Bone marrow (tissue), 2 donors: ENCODE measurements around the gene PDE5A.
"Not testable (repeated sequence)": the region's sequence is repeated elsewhere in the genome, so short reads cannot be mapped to it uniquely, and the experiment has no call there.

ENCODE experiments used
- DNase-seq, 2 donors: peaks; one replicate each; lab custom pipeline; 2025; lab: John Stamatoyannopoulos, UW

PDE5A gene

DNA sequence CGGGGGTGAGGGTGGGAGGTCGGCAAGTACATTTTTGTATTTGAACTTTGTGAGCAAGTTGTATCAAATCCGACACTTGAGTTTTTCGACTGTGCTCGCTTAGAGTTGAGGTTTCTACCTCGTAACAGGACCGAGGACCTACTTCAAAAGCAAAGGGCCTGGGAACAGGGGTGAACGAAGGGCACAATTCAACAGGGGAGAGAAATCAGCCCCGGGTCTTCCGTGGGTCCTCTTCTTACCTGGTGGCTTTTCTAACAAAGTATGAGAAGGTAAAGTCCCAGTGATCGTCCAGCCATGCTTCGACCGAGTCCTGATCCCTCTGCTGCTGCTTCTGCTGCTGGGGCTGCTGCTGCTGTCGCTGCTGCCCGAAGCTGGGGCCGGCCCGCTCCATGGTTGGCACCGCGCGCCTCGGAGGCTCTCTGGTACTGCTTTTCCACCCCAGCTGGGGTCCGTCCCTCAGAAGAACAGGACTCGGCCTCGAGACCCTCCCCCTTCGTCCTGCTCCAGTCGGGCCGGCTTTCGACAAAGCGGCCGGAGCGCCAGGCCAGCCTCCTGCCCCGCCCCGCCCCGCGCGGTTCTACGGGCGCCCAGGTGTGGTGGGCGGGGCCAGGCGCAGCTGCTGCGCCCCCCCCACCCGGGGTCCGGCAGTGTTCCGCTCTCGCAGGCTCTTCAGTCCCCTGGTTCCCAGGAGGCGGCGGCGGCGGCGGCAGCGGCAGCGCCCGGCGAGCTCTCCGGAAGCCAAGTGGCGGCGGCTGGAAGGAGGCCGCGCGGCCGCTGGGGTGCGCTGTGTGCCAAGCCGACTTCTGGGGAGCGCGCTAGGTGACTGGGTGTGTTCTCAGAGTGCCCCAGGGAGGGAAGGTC is at the start of gene PDE5A:
PDE5A (minus strand) TSS at position 524 of the 861 bp plus-strand sequence; CDS start at position 391, 133 bp downstream.
- peak in 1 of 2 donors; percentile 55 for DNase-seq

DNA sequence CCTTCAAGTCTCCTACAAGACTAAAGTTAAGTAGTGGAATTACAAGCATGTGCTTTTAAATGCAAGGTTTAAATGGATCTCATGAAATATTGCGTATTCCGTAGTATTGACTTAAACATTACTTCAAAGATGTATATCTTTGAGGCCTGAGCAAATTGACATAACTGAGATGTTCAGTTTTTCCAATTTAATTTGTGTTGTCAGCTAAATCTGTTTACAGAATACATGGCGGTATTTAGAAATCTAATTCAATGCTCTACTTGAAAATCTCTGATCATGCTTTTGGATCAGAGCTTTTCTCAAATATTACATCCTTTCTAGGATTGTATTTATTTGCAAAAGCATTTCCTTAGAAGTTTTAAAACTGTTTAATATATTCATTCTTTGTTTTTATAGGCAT is 47.5 kb upstream of the PDE5A start:
- no peak for DNase-seq

DNA sequence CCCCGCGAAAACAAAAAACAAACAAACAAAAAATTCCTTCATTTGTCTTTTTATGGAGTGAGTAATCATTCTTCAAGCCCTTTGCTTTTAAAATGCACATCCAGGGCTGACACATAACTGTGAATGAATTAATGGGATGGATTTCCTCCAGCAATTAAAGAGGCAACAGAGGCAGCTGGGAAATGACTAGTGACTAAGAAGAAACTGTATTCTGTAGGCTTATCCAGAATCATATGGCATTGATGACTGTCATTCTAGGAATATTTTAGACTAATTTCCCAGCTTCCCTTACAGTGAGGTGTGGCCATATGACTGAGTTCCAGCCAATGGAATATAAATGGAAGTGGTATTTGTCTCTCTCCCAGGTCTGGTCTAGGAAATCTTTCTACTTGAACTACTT is 46.8 kb upstream of the PDE5A start:
- DNase-seq: no peak

DNA sequence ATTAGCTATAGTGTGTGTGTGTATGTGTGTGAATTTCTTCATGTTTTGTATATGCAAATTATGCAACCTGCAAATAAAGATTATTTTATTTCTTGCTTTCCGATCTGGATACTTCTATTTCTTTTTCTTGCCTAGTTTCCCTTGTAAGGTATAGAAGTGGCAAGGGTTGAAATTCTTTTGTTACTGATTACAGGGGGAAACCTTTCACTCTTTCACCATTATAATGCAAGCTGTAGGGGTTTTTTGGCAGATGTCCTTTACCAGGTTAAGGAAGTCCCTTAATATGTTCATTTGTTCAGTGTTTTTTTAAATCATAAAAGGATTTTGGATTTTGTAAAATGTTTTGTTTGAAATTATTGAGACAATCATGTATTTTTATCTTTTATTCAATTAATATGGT is 44.3 kb upstream of the PDE5A start:
- no peak for DNase-seq

DNA sequence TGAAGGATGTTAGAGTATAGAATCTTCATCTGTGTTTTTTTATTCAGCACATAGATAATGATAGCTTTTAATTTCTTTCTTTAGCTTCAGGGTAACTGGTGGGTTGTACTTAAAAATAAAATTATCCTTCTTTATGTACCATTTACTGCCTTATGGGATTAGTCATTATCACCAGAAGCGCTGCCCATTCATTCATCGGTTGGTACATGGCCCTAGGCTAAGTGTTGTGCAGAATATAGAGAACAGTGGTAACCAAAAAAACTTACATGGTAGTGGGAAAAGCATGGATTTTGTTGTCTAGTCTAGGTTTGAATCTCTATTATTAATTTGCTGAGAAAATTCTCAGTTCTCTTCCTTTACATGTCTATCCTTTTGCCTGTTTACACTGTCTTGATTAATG is 43.5 kb upstream of the PDE5A start:
- DNase-seq: no peak

DNA sequence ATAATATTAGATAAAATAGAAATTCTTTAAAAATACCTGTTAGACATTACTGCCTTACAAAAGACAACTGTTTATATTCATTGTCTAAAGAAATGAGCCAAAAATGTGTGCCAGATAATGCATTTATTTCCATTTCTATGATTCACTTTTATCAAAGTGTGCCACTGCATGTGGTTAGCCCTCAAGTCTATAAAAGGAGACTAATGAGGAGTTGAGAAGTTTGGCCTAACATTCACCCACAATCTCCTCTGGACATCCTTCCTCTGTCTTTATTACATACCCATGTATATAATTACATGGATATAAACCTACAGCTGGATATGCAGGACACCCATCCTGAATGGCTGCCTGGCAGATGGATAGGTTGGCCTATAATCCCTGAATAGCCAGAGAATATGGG is 42.6 kb upstream of the PDE5A start:
- DNase-seq: no peak

DNA sequence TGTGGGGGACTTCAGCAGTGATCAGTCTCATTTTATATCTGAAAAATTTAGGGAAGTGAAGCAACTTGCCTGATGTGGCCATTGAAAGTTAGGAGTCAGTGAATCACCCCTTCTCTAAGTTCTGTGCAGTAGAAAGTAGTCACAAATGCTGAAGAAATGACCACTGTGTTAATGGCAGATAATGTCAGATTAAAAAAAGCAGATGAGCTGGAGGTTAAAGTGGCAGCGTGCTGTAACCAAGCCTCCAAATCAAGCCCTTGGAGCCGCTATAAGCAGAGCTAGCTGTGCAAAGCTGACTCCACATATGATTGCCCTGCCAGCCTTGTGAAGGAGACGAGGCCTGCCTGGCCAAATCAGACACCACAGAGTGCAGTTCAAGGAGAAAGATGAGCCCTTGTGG is 39.2 kb upstream of the PDE5A start:
- DNase-seq: no peak

DNA sequence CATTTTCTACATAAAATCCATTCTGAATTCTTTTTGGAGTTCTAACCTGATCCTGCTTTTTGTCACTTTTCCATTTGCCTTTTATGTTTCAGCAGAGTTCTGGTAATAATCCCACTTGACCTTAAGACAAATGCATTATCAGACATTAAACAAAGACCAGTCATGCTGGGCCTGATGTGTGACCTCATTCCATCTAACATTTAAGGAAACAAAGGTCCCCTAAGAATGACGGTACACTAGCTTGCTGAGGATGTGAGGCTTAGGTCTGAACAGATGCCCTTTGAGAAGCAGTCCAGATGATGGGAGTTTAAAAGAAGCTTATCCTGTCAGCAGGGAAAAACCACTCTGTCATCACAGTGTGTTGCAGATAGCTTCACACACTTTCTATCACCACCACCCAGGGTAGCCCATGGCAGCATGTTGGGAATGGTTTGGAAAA is 38.1 kb upstream of the PDE5A start:
- DNase-seq: no peak

DNA sequence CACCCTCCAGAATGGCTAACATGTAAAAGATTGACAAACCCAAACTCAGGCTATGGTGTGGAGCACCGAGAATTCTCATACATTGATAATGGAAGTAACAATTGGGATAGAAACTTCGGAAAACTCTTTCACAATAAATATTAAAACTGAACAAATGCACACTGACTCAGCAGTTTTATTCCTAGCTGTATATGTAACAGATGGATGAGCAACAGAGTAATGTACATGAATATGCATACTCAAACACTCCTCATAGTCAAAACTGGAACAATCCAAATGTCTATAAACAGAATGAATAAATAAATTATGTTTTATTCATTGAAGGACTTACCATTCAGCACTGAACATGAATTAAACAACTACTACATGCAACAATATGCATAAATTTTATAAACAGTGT is 37.1 kb upstream of the PDE5A start:
- DNase-seq: no peak

DNA sequence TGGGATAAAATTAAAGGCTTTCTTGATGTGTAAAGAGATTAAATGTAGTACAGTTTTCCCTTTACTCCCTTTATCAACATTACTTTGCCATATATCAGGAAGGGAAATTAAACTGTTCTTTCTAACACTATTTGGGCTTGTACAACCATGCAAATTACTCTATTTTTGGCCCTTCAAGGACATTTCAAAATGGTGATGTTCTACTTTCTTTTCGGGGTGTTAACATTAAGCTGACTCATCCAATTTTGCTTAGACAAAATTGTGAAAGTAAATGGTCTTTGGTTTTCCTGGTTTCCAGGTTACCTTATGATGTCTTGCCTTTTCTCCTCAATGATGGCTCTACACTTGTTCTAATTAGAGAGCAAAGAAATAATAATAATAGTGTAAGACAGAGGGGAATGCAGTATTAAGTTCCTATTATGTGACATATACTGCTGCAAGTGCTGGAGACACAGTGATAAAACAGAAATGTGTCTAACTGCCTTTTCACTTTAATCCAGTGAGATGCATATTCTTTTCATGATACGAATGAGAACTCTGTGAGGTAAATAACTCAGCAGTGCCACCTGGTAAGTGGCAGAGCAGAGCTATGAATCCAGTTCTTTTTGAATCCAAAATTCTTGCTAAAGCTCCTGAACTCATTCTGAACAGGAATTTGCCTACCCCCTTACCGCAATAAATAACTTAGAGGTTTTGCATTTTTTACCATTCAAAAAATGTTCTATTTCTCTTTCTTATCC is 35.7 kb upstream of the PDE5A start:
- no peak for DNase-seq

DNA sequence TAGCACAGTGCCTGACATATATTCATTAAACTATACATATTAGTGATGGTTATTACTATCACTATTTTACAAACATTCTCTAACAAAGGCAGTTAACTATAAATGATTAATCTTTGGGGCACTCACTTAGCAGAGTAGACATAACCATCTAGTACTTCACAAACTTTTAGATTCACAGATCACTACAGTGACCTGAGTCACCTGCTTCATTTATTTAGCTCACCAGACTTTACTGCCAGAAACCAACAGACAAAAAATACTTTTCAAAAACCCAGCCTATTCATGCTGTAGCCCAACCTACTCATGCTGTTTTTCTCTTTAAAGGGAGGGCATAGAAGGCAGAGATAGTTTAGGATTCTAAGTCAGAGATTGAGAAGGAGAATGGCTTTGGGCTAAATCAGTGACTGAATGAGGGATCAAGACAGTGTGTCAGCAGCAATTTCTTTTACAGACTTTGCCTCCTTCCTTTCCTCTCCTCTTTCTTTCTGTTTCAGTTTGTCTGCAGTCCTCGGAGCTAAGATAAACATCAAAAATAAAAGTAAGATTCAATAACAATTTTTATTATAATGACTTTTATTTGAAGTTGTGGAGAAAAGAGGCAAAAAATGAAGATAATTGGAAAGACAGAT is 34.7 kb upstream of the PDE5A start:
- DNase-seq: no peak

DNA sequence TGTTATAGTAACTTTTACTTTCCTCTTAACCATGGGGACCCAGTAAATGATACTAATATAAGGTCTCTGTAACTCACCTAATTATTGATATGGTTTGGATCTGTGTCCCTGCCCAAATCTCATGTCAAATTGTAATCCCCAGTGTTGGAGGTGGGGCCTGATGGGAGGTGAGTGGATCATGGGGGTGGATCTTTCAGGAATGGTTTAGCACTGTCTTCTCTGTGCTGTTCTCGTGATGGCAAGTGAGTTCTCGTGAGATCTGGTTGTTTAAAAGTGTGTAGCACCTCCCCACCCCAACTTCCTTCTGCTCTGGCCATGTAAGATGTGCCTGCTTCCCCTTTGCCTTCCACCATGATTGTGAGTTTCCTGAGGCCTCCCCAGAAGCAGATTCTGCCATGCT is 34.0 kb upstream of the PDE5A start:
- not testable (repeated sequence) for DNase-seq

DNA sequence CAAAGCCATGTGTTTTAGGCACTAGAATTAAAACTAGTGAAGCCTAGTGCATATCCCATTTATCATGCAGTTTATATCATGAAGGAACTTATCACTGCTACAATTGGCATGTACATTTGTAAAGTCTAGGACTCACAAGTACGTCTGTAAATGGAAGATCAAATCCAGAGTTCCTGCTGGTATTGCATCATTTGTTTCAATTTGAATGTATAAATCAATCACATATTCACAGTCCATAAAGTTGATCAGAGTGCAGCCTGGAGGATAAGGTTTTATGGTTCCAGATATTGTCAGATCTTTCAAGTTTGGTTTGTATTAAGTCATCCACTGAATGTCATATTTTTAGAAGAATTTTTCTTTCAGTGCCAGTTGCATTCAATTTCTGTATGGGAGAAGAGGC is 32.6 kb upstream of the PDE5A start:
- DNase-seq: no peak

DNA sequence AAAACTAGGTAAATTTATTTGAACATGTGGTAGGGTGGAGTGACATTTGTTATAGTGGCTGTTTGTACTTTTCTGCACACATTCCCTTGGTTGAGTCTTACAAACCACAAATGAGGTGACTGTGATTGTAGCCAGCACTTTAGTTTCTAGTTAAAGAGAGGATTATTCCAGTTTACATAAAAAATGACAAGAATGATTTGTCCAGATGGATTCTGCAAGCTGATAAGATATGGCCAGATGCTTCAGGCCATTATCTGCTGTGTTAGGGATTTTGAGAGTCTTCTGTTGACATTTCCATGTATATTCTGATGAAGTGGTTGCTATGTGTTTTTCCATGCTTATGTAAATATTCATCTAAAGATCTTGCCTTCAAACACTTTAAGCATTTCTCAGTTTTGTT is 31.0 kb upstream of the PDE5A start:
- DNase-seq: no peak

DNA sequence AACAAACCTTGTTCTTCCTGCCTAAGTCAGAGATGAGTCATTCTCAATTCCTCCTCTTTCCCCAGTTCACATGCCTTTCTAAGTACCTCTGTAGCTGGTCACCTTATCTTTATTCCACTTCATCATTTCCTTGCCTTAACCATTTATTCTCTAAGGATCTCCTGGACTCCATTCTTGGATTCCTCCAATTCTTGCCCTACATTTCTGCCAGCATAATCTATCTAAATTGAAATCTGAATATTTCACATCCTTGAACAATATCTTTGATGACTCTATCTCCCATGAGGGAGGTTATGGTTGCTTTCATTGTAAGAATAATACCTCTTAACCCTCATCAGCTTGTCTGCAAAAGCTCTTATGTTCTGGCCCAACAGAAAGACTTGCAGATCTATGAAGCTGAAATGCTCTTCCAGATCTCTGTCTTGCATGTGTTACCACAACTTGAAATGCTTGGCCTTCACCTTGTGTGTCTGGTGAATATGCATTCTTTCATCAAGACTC is 28.6 kb upstream of the PDE5A start:
- DNase-seq: no peak

DNA sequence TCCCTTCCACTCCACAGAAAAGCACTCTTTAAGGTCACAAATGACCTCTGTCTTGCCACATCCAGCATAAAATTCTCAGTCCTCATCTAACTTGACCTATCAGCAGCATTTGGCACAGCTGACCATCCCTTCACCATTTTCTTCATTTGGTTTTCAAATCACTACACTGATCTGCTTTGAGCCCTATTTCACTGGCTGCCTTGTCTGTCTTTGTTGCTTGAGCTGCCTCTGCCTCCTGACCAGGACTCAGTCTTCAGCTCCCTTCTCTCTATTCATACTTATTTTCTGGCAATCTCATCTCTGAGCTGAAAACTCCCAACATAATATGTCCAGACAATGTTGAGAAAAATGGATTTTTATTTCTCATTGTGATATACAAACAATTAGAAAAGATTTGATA is 27.7 kb upstream of the PDE5A start:
- DNase-seq: no peak

DNA sequence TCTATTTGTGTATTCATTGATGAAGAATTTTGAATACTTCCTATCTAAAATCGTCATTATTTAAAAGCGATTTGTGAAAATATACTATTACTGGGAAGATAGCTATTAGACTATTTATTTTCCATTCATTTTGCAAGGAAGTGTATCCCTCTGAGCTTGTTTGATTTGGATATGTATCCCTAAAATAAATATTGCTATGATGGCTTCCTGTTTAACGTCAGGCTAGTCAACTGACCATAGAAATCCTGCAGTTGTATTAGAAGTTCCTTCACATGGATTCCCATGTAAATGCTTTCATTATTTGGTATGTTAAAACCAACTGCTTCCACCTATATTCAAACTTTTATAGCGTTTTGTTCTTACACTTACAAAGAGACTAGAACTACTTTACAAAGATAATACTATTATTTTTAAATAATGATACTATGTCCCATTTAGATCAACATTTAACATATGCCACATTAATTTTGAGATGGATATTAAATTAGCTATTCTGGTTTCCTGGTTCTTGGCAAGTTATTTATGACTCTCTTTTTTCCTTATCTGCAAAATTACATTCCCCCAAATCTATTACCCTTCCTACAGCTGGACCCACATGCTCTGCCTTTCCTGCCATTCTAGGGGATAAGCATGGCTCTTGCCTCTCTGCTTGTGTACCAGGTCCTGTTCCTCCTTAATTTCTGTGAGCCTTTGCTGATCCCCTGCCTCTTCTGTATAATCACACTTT is 26.7 kb upstream of the PDE5A start:
- DNase-seq: no peak

DNA sequence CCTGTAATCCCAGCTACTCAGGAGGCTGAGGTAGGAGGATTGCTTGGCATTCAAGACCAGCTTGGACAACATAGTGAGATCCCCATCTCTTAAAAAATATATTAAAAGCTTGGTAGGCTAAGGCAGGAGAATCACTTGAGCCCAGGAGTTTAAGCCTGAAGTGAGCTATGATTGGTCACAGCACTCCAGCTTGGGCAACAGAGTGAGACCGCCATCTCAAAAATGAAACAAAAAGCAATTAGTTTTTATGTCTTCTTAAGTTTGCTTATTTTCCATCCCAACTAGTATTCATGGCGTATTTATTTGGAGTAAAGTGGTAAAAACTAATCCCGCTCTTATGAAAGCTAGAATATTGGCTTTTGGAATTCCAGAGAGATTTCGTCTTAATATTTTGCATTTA is 25.4 kb upstream of the PDE5A start:
- no peak for DNase-seq

DNA sequence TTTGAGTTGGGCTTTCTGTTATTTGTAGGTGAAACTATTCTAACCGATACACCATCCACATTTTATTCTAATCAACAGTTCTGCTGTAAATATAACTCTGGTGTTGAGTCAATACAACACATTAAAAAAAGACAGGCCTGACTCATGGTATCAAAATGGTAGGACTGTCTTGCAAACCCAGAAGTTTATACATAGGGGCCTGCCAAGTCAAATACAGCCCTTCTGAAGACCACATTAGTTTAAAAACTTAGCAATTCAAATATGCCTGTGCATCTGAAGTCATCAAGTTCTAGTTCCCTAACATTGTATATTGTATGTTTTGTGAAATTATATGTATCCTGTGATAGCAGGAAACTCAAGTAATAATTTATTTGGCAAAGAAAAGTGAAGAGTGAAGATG is 24.4 kb upstream of the PDE5A start:
- DNase-seq: no peak

DNA sequence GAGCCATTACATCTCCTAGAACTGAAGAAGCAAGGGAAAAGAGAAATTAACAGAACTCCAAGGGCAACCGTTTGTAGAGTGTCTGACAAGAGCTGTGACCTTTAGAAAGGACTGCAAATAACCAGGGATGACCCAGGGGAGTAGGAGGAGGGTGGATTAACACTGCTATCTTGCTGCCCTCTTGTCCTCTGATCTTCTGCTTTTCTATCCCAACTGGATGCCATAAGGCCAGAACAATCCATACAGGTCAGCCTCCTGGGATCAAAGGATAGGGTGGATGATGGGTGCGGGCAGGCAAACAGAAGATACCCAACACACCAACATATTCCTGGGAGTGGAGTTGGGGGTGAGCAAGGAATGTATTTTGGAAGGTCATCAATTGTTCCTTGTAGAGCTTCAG is 19.8 kb upstream of the PDE5A start:
- no peak for DNase-seq

DNA sequence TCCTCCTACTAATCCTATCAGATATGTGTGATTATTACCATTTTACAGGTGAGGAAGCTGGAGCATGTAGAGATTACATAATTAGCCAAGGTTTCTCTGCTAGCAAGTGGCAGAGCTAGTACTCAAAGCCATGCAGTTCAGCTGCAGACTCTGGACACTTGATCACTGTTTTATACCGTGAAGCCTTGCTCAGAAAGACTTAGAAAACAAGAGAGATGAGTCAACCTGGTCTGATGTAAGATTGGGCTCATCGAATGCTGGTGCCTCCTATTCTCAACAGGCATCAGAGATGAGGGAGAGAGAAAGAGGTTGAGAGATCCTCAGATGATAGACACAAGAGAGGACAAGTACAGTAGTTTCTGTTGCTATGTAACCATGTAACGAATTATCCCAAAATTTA is 19.0 kb upstream of the PDE5A start:
- no peak for DNase-seq
